ENCODE measurements around the gene NCSTN. TPM values are rescaled to one million over a fixed set of nuclear protein-coding genes. Genes with fewer than 3 reads are reported as not detected.

The NCSTN gene
- total RNA-seq = 106 TPM

DNA sequence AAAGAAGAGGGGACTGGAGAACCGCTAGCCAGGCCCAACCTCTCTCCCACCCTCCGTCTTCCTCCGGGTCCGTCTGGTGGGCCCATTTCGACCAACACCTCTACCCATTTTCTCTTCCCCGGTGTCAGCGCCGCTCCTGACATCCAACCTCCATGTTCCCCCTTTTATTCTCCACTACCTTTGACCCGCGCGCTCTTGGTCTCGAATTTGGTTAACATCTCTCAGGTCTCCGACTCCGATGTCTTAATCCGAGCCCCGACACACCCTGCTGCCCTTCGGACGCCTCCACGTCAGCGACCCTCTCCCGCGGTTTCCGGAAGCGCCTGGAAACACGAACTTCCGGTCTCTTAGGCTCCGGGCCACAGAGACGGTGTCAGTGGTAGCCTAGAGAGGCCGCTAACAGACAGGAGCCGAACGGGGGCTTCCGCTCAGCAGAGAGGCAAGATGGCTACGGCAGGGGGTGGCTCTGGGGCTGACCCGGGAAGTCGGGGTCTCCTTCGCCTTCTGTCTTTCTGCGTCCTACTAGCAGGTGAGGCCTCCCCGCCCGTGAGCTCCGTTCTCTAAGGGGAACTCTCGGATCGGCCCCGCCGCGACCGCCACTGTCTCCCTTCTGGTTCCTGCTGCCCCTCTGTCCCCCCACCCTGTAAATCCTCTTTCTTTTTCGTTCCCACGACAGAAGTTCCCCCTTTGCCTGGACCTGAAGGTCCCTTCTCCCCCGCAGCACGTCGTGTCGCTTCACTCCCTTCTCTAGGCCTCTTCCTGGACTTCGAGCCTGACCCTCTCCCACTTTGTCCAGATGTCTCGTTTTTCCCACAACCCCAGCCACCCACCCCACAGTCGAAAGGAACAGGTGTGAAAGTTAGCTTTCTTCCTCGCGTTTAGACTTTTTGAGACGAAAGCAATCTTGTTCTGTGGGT, at the start of gene NCSTN, which contains the start of gene COPA:
Gene NCSTN, plus strand, starts transcription at position 431 of the 917 bp plus-strand sequence. Its CDS starts 14 bp downstream, at position 445.
Gene COPA, minus strand, starts transcription at position 298 of the 917 bp plus-strand sequence. Its CDS starts 80 bp downstream, at position 218.
- DNase-seq (ENCODE audit: low spot score) = peak; percentile 94

DNA sequence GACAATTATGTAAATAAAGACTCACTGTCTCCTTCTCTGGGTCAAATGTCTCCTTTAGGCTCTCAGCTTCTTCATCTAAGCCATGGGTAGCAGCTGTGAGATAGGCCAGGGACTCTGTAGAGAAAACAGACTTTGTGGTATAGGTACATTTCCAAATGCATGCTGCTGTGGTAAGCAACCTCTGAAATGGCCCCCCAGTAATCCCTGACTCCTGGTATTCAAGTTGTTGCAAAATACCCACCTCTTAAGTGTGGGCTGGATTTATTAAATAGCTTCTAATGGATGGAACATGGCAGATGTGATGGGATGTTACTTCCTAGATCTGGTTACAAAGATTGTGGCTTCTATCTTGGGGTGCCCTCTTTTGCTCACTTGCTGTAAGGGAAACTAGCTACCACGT, 47.1 kb upstream of the NCSTN start:
- DNase-seq (ENCODE audit: low spot score) = no peak

DNA sequence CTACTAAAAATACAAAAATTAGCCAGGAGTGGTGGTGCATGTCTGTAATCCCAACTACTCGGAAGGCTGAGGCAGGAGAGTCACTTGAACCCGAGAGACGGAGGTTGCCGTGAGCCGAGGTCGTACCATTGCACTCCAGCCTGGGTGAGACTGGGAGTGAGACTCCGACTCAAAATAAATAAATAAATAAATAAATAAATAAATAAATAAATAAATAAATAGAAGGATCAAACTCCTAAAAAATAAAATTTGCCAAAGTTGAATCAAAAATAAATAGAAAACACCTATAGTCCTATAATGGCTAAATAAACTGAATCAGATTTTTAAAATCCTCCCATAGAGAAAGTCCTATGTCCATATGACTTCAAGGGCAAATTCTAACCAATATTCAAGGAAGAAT, 43.0 kb upstream of the NCSTN start:
- DNase-seq (ENCODE audit: low spot score) = no peak

DNA sequence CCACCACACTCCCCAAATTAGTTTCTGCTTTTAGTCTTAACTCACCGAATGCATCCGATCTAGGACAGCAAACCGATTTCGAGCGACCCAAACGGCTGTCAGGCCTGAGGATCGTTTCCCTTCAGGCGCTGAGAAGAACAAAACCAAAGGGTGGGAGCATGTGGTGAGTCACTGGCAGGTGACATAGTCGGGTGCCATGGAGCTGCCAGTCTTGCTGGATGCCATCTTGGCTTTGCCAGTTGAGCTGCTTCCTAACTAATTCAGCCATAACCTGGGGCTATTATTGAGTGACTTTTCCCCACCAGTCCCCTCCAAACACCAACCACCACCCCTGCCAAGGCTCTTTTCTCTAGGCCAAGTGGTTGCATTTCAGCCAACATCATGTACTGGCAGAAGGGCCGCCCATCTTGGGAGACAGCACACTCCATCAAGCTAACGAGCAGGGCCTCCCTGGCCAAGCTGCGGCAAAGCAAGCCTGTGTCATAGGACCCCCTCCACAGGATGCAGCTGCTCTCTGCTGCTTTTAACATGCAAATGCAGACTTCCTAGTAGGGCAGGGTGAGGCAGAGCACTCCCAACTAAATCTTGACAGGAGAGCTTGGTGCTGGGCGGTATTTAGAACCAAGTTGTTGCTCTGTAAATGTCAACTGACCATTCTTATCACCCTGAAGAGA, 35.9 kb upstream of the NCSTN start:
- no peak for DNase-seq (ENCODE audit: low spot score)

DNA sequence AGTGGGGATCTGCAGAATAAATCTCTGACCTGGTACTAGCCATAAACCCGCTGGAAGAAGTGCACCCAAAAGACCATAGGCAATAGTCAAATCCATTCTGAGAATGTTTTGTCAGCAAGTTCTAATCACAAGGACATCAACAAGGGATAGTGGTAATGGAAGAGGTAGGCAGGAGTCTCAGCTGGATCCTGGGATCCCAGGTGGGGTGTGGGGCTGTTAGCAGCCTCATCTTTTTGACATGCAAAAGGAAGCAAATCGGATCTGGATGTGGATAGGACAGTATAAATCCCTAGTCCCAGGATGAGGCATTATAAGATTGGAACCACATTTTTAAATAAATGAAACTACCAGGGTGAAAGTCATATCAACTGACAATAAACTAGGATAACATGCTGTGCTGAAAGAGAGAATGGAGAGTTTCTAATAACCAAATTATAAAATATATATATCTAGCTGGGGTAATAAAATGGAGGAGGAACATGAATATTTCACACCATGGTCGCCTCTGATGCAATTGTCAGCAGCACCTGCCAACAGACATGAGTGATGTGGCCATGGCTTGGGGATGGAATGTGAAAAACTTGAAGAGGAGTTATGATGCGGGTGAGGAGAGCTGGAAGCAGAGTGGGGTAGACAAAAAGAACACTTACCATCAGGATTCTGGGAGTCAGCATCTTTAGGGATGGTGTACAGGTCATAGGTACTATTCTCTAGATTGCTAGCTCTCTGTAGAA, 34.6 kb upstream of the NCSTN start:
- no peak for DNase-seq (ENCODE audit: low spot score)

DNA sequence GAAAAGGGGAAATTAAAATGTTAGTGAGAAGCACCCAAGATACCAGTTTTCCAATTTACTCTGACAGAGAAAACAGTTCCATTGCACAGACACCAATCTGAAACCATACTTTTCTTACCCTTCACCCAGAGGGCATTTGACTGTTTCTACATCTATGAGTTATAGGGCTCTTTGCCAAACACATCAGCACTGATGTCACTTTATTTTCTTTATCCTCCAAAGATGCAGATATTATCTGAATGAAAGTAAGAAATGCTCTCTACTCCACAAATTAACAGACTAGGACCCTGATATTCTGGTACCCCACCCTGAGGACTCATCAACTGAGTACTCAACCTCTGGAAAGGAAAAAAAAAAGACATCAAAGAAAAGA, 34.0 kb upstream of the NCSTN start:
- DNase-seq (ENCODE audit: low spot score) = no peak

DNA sequence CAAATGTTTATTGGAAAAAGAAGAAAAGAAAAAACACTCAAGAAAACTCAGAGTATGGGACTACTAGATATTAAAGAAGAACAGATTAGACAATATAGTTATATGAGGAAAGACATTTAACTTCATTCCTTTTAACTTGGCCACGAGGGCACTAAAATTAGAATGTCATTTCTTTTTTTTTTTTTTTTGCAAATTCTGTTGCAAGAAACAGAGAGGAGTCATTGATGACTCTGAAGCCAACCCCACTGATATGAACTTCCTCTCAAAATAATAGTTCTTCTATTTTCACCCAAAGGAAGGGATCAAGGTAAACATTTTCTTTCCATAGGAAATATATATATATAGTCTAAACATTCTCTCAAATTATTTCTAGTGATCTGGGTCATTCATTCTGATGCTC, 33.6 kb upstream of the NCSTN start:
- no peak for DNase-seq (ENCODE audit: low spot score)

DNA sequence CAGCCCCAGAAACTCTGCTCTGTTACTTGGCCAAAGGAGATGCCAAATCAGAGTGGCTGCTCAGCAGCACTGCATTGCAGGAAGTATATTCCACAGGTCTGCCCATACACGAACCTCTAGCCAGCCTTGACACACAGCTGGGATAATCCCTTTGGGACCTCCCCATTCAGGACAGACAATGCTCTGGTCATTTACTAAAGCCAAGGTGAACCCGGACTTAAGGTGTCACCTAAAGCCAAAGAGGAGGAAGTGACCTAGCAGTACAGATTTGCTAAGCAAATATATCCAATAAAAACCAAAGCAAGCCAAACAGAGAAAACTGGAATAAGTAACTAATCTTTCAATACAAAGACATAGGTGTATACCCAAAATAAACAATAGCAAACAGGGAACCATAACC, 27.8 kb upstream of the NCSTN start:
- no peak for DNase-seq (ENCODE audit: low spot score)

GRCh38 chr1:160322831-160323230, 20.4 kb upstream of the NCSTN start:
- no peak for DNase-seq (ENCODE audit: low spot score)

DNA sequence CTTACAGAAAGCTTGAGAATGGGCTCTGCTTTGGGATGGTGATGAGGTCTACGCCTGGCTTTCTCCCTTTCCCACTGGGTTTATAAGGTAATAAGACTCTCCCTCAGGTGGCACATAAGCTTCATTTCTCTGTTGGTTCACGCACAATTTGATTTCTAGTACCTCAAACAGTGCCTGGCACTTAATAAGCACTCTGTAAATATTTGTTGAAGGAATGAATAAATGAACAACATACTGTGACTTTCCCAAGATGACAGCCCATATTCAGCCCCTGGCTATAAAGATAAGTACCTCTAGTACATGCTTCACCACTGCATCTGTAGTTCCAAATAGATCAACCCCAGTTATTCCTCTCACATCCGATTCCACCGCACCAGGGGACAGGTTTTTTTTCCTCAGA, 17.9 kb upstream of the NCSTN start:
- no peak for DNase-seq (ENCODE audit: low spot score)

DNA sequence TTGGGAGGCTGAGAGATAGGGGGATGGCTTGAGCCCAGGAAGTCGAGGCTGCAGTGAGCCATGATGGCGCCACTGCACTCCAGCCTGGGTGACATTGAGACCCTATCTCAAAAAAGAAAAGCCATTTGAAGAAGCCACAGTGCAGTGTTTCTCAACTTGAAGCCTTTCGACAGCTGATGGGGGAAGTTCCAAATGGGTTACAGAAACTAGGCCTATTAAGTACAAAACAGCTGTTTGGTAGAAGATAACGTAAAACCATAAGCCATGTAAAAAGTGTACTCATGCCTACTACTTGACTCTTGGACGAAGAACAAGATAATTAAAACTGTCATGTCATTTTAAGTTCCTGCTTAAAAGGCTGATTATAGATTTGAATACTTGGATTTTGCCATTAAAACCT, 16.8 kb upstream of the NCSTN start:
- DNase-seq (ENCODE audit: low spot score) = no peak

DNA sequence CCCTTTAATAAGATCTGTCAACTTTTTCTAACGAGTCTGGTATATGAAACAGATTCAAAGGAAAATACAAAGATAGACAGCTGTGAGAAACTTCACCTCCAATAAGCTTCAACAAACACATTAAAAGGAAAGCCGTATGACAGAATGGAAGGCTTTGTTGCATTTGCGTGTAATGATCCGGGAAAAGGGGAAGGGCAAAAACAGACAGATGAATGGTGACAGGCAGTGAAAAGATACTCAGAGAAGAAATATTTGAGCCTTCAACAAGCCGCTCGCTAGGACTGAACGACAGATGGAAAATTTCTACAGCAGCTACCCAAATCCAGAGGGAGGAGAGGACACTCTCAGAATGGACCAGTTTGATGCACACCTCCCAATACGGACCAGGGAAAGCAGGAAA, 15.0 kb upstream of the NCSTN start:
- DNase-seq (ENCODE audit: low spot score) = no peak

DNA sequence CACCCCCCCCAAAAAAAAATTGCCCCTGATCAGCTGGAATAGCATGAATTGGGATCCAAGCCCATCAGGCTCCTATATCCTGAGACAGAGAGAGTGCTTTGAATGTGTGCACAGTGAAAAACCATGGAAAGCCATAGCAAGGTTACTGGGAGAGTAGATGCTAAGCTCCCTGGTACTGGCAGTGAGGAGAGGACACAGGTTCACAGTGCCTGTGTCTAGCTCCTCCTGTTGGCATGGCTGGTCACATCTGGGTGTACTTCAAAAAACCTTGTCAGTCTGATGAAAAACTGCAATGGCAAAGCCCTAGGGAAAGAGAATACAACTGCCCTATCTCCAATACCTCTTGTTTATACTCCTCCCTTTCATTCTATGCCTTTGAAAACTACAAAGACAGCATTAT, 13.1 kb upstream of the NCSTN start:
- DNase-seq (ENCODE audit: low spot score) = no peak

DNA sequence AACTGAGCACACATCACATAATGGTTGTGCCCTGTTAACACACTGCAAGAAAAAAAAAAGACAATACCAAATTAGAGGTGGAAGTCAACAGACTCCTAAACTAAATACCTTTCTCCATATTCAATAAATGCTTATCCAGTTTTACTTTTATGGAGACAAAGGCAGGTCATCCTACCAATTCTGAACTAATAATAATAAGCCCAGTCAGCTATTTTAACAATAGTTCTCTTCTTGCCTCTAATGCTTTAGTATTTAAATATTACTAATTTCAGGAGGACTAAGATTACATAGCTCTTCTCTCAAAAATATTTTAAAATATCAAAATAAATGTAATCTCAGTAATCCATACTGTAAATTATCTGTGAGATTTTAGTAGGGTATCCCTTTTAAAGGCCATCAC, 10.7 kb upstream of the NCSTN start:
- no peak for DNase-seq (ENCODE audit: low spot score)

DNA sequence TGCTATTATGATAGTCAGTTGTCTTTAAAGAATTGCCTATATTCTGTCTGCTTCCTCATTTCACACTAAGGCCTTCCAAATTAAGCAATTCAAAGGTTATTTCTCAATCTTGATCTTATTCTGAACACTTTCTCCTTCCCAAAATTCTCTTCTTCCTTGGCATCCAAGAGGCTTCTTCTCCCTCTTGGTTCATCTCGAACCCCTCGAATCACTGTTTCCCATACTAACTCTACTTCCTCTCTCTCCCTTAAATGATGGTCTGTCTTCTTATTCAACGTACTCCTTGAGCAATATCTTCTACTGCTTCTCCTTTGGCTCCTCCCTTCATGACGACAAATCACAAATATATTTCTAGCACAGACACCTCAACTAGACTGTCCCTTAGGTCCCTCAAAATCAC, 4.6 kb upstream of the NCSTN start:
- DNase-seq (ENCODE audit: low spot score) = no peak

GRCh38 chr1:160340146-160340545, 3.0 kb upstream of the NCSTN start:
- DNase-seq (ENCODE audit: low spot score) = no peak

GRCh38 chr1:160340866-160341265, 2.3 kb upstream of the NCSTN start:
- no peak for DNase-seq (ENCODE audit: low spot score)

- no peak for DNase-seq (ENCODE audit: low spot score)
Observed at GRCh38 chr1:160342526-160342925, 657 bp upstream of the NCSTN start.

- no peak for DNase-seq (ENCODE audit: low spot score)
Observed at GRCh38 chr1:160344241-160344640, 1.1 kb downstream of the NCSTN start.

- DNase-seq (ENCODE audit: low spot score) = no peak
Observed at GRCh38 chr1:160344936-160345335, 1.8 kb downstream of the NCSTN start.

DNA sequence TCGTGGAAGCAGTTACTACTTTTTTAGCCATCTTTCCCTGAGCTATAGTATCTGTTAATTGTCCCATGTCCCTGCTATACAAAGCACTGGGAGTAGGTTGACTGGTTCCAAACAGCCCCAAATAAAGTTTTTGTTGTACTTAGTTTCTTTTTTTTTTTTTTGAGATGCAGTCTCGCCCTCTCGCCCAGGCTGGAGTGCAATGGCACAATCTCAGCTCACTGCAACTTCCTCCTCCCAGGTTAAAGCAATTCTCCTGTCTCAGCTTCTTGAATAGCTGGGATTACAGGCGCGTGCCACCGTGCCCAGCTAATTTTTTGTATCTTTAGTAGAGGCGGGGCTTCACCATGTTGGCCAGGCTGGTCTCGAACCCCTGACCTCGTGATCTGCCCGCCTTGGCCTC, 3.3 kb downstream of the NCSTN start:
- no peak for DNase-seq (ENCODE audit: low spot score)

- no peak for DNase-seq (ENCODE audit: low spot score)
Observed at GRCh38 chr1:160346958-160347357, 3.8 kb downstream of the NCSTN start.
